ENCODE results near the gene SUSD2.

The SUSD2 gene

DNA sequence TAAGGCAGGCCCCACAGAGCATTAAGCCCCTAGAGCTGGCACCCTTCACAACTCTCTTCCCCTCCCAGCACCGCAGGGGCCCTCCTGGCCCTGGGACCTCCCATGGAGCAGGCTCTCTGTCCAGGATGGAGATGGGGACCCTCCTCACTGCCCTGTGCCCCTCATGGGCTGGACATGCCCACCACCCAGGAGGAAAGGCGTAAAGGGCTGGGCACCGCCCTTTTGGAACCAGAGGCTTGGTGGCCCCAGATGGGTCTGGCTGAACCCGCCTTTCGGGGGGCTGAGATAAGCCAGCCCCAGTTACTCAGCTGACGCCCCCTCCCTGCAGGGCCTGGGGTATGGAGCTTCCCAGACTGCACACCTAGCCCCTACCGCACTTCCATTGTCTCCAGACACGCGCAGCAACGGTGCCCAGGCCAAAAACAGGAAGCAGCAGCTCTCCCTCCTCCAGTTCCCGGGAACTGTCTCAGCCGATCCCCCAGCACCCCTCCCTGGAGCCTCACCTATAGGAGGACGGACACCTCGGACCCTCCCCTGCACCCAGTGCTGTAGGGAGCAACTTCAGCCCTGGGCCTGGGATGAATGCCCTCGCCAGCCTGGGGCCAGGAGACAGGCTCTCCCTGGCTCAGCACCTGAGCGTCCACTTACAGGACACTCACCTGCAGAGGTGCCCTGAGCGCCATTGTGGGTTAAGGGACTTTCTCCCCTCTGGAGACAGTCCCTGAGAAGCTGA lies 1.6 kb upstream of the SUSD2 start:
- no peak for TF ChIP-seq RARB (CRISPR knock-in tag; IDR thresholded peaks at IDR 0.05)
- no peak for TF ChIP-seq TSHZ2 (CRISPR knock-in tag; IDR thresholded peaks at IDR 0.05)
- no peak for TF ChIP-seq GLIS3 (CRISPR knock-in tag; IDR thresholded peaks at IDR 0.05)
- TF ChIP-seq BACH2 (CRISPR knock-in tag; IDR thresholded peaks at IDR 0.05; ENCODE audit: borderline replicate concordance), result no peak
- TF ChIP-seq PPARA (CRISPR knock-in tag; IDR thresholded peaks at IDR 0.05; ENCODE audit: borderline replicate concordance), result no peak
- TF ChIP-seq ARNTL (CRISPR knock-in tag; IDR thresholded peaks at IDR 0.05; ENCODE audit: borderline replicate concordance, low read depth), result no peak
- TF ChIP-seq, protein P1, sequence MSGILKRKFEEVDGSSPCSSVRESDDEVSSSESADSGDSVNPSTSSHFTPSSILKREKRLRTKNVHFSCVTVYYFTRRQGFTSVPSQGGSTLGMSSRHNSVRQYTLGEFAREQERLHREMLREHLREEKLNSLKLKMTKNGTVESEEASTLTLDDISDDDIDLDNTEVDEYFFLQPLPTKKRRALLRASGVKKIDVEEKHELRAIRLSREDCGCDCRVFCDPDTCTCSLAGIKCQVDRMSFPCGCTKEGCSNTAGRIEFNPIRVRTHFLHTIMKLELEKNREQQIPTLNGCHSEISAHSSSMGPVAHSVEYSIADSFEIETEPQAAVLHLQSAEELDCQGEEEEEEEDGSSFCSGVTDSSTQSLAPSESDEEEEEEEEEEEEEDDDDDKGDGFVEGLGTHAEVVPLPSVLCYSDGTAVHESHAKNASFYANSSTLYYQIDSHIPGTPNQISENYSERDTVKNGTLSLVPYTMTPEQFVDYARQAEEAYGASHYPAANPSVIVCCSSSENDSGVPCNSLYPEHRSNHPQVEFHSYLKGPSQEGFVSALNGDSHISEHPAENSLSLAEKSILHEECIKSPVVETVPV (CRISPR knock-in tag; IDR thresholded peaks at IDR 0.05), result no peak
- no peak for TF ChIP-seq ZNF8 (CRISPR knock-in tag; IDR thresholded peaks at IDR 0.05)
- no peak for TF ChIP-seq CREB5 (CRISPR knock-in tag; IDR thresholded peaks at IDR 0.05; ENCODE audit: low read depth)
- no peak for ATAC-seq

GRCh38 chr22:24180316-24181087 lies 785 bp upstream of the SUSD2 start:
- TF ChIP-seq BACH2 (CRISPR knock-in tag; IDR thresholded peaks at IDR 0.05; ENCODE audit: borderline replicate concordance), result no peak
- no peak for TF ChIP-seq CREB5 (CRISPR knock-in tag; IDR thresholded peaks at IDR 0.05; ENCODE audit: low read depth)
- TF ChIP-seq TCF4 (CRISPR knock-in tag; IDR thresholded peaks at IDR 0.05; ENCODE audit: borderline replicate concordance), result no peak
- TF ChIP-seq TSHZ2 (CRISPR knock-in tag; IDR thresholded peaks at IDR 0.05), result no peak
- TF ChIP-seq CSDC2 (CRISPR knock-in tag; IDR thresholded peaks at IDR 0.05), result no peak
- no peak for TF ChIP-seq ISL1 (CRISPR knock-in tag; IDR thresholded peaks at IDR 0.05)
- no peak for TF ChIP-seq ZNF8 (CRISPR knock-in tag; IDR thresholded peaks at IDR 0.05)
- TF ChIP-seq RARB (CRISPR knock-in tag; IDR thresholded peaks at IDR 0.05), result no peak
- no peak for TF ChIP-seq SNAI2 (CRISPR knock-in tag; IDR thresholded peaks at IDR 0.05)
- no peak for TF ChIP-seq POU6F1 (CRISPR knock-in tag; IDR thresholded peaks at IDR 0.05; ENCODE audit: borderline replicate concordance, low read depth)
- no peak for TF ChIP-seq GLIS3 (CRISPR knock-in tag; IDR thresholded peaks at IDR 0.05)
- TF ChIP-seq, protein P1 (CRISPR knock-in tag; IDR thresholded peaks at IDR 0.05), result no peak

More at GRCh38 chr22:24180316-24181087, 785 bp upstream of the SUSD2 start:
- no peak for ATAC-seq

Measured in SK-N-SH treated with all-trans-retinoic acid at 6 μM for 48 hours (cell line).